SK-N-SH (cell line): Measurements from ENCODE around the gene NUCB1. TPM values are rescaled to one million over a fixed set of nuclear protein-coding genes. Genes with fewer than 3 reads are reported as not detected.
"Not testable (repeated sequence)": the region's sequence is repeated elsewhere in the genome, so short reads cannot be mapped to it uniquely, and the experiment has no call there.

ENCODE experiments used
- CTCF ChIA-PET: fragments of 300-600, 350-600 bp; formaldehyde crosslinking; extraction: SDS; loops from one replicate; lab custom pipeline; 2021; lab: Yijun Ruan, JAX
- POLR2A ChIA-PET: fragments of 350-600 bp; sonication (Branson Sonifier 250); formaldehyde crosslinking; extraction: SDS; loops from one replicate; lab custom pipeline; 2020; ENCODE audit warnings: antibody characterized with exemption, inconsistent platforms; lab: Yijun Ruan, JAX
- DNase-seq: peaks from one replicate; pipeline ENCODE4 v3.0.0; 2012
- H2AFZ ChIP-seq: fragments of 200-600 bp; sonication (generic); 2 replicates; pipeline ENCODE4 v1.8.1; 2016; ENCODE audit warnings: antibody characterized with exemption, mild to moderate bottlenecking, low read depth
- H3F3A ChIP-seq: fragments of 200-600 bp; sonication (generic); replicated peaks from 2 replicates; pipeline ENCODE3; 2016; ENCODE audit warnings: antibody characterized with exemption, mild to moderate bottlenecking; ENCODE audit not compliant: insufficient read depth
- H3K27ac ChIP-seq, 2 experiments: fragments of 200-500 bp in 1 of 2; fragments of 200-600 bp in 1 of 2; sonication (Bioruptor generic) in 1 of 2; sonication (generic), shearing (Covaris generic) in 1 of 2; 2 replicates each; pipeline versions ENCODE4 v1.5.1 to v1.6.1; 2014 to 2016; ENCODE audit warnings: low read depth in 2 of 2, inconsistent platforms in 1 of 2, low read length in 1 of 2, mild to moderate bottlenecking in 1 of 2, mixed read lengths in 1 of 2
- H3K27me3 ChIP-seq: fragments of 200-600 bp; sonication (generic), shearing (Covaris generic); 2 replicates; pipeline ENCODE4 v1.6.1; 2016; ENCODE audit warnings: mixed run types; ENCODE audit not compliant: insufficient read depth
- H3K36me3 ChIP-seq, 2 experiments: fragments of 200-500 bp in 1 of 2; fragments of 200-600 bp in 1 of 2; sonication (Bioruptor generic) in 1 of 2; sonication (generic) in 1 of 2; replicated peaks in 1 of 2; 2 replicates each; pipeline versions ENCODE3 to v1.5.1; 2014 to 2016; ENCODE audit warnings: low read length in 1 of 2, mild to moderate bottlenecking in 1 of 2; ENCODE audit not compliant: insufficient read depth in 2 of 2, control insufficient read depth in 1 of 2
- H3K4me1 ChIP-seq, 2 experiments: fragments of 200-500 bp in 1 of 2; fragments of 200-600 bp in 1 of 2; sonication (Bioruptor generic) in 1 of 2; sonication (generic), shearing (Covaris generic) in 1 of 2; 2 replicates each; pipeline versions ENCODE4 v1.5.1 to v1.6.1; 2014 to 2016; ENCODE audit warnings: low read depth in 1 of 2, low read length in 1 of 2, mixed run types in 1 of 2; ENCODE audit not compliant: insufficient read depth in 2 of 2, control insufficient read depth in 1 of 2
- H3K4me2 ChIP-seq: fragments of 200-600 bp; sonication (generic), shearing (Covaris generic); 2 replicates; pipeline ENCODE4 v1.6.1; 2017; ENCODE audit warnings: mixed run types
- H3K4me3 ChIP-seq, 2 experiments: fragments of 200-500 bp in 1 of 2; fragments of 200-600 bp in 1 of 2; sonication (Bioruptor generic) in 1 of 2; sonication (generic), shearing (Covaris generic) in 1 of 2; 2 replicates each; pipeline versions ENCODE4 v1.5.1 to v1.8.1; 2014 to 2016; ENCODE audit warnings: low read depth in 2 of 2, inconsistent platforms in 1 of 2, low read length in 1 of 2, mild to moderate bottlenecking in 1 of 2, mixed read lengths in 1 of 2, moderate library complexity in 1 of 2
- H3K79me2 ChIP-seq: fragments of 200-600 bp; sonication (generic); 2 replicates; pipeline ENCODE4 v1.8.1; 2017; ENCODE audit warnings: mild to moderate bottlenecking; ENCODE audit not compliant: insufficient read depth
- H3K9ac ChIP-seq: fragments of 200-600 bp; sonication (generic); 2 replicates; pipeline ENCODE4 v1.6.1; 2017; ENCODE audit warnings: mixed run types
- H3K9me2 ChIP-seq: fragments of 200-600 bp; sonication (generic); 2 replicates; pipeline ENCODE4 v1.6.1; 2017; ENCODE audit warnings: mixed run types
- H3K9me3 ChIP-seq: fragments of 200-600 bp; sonication (generic); 2 replicates; pipeline ENCODE4 v1.6.1; 2017; ENCODE audit warnings: mixed run types, mild to moderate bottlenecking, moderate library complexity
- H4K20me1 ChIP-seq: fragments of 200-600 bp; sonication (generic); 2 replicates; pipeline ENCODE4 v1.6.1; 2017; ENCODE audit warnings: mild to moderate bottlenecking, mixed run types; ENCODE audit not compliant: insufficient read depth
- FOSL2 ChIP-seq: IDR thresholded peaks from 2 replicates; pipeline ENCODE4 v1.4.0; 2012; ENCODE audit warnings: low read depth, mild to moderate bottlenecking, moderate library complexity, borderline replicate concordance
- FOXM1 ChIP-seq: IDR thresholded peaks from 2 replicates; pipeline ENCODE4 v1.4.0; 2012; ENCODE audit warnings: low read depth, mild to moderate bottlenecking
- MAX ChIP-seq: IDR thresholded peaks from 2 replicates; pipeline ENCODE4 v1.4.0; 2012; ENCODE audit warnings: low read depth
- NFIC ChIP-seq: IDR thresholded peaks from 2 replicates; pipeline ENCODE4 v1.4.0; 2012; ENCODE audit warnings: borderline replicate concordance
- PBX3 ChIP-seq: IDR thresholded peaks from 2 replicates; pipeline ENCODE4; 2012
- REST ChIP-seq: IDR thresholded peaks from 2 replicates; pipeline ENCODE4 v1.6.1; 2012; ENCODE audit warnings: mild to moderate bottlenecking, low read depth, low read length, moderate library complexity
- RXRA ChIP-seq: IDR thresholded peaks from 2 replicates; pipeline ENCODE4 v1.4.0; 2012; ENCODE audit warnings: low read depth, mild to moderate bottlenecking, borderline replicate concordance
- SMC3 ChIP-seq: IDR thresholded peaks from 2 replicates; pipeline ENCODE4 v1.6.1; 2012; ENCODE audit warnings: low read depth, low read length, improper control_type of control experiment
- TCF12 ChIP-seq: IDR thresholded peaks from 2 replicates; pipeline ENCODE4 v1.4.0; 2012
- USF2 ChIP-seq: fragments of 150-350 bp; IDR thresholded peaks from 2 replicates; pipeline ENCODE4 v1.6.1; 2017; ENCODE audit warnings: antibody characterized with exemption, low read length, low read depth, borderline replicate concordance
- WGBS: methylation state at CpG from one replicate; pipeline ENCODE4 v1.1.6; 2017; ENCODE audit warnings: low lambda C conversion rate; 5-methylcytosine and 5-hydroxymethylcytosine counted together
- polyA plus RNA-seq, 3 experiments: library from polyadenylated mRNA; depleted of rRNA; stranded (reverse); fragments of >200 nt; gene quantifications; 2 replicates each; pipeline ENCODE4 v1.2.3, GENCODE V29; 2012
- TF ChIP-seq, protein P1 (sequence below): IDR thresholded peaks from 2 replicates; pipeline ENCODE4 v1.4.0; 2012; ENCODE audit warnings: low read depth, borderline replicate concordance

NUCB1 gene
- polyA plus RNA-seq, 1 of the 3 experiments (the other 2 are of a cell fraction) = 397 TPM

GRCh38 chr19:48926909-48927308, 26.8 kb downstream of the NUCB1 start:
- Histone ChIP-seq H3K27ac (peak overlapping the region in 1 of 2 experiments; percentile 71; a peak in 2 of 4 replicates), H3K79me2 (no peaks in the 10 kb centered on the region), H3F3A (peaks cover 15% of the 10 kb centered on the region), H3K4me3 (no peak overlapping the region), H3K36me3 (no peaks in the 10 kb centered on the region), H3K9ac (peak overlapping the region; percentile 5; the same call in 1 of the 2 replicates), H4K20me1 (no peaks in the 10 kb centered on the region), H3K4me1 (0 out of 4 replicates have a peak, but pooled peaks cover 0 to 4% of the 10 kb centered on the region in 2 experiments), H3K9me2 (no peaks in the 10 kb centered on the region), H2AFZ (peak overlapping the region; percentile 54; the same call in 1 of the 2 replicates), H3K4me2 (peak overlapping the region; percentile 26; the same call in 1 of the 2 replicates), H3K27me3 (no peaks in the 10 kb centered on the region), H3K9me3 (no peaks in the 10 kb centered on the region)
- no peak for DNase-seq
- 8% methylated on average over 9 of the region's 10 CpGs for WGBS
- ChIA-PET POLR2A (no interaction called here), CTCF (no interaction called here)
- peak; percentile 51; the same call in 1 of the 2 replicates for TF ChIP-seq NFIC
- peak; percentile 49; the same call in 1 of the 2 replicates for TF ChIP-seq MAX
- TF ChIP-seq SMC3 = no peak
- no peak for TF ChIP-seq FOXM1
- TF ChIP-seq USF2 = no peak
- no peak for TF ChIP-seq REST
- TF ChIP-seq TCF12 = peak; percentile 20; the same call in 1 of the 2 replicates
- TF ChIP-seq, protein P1, sequence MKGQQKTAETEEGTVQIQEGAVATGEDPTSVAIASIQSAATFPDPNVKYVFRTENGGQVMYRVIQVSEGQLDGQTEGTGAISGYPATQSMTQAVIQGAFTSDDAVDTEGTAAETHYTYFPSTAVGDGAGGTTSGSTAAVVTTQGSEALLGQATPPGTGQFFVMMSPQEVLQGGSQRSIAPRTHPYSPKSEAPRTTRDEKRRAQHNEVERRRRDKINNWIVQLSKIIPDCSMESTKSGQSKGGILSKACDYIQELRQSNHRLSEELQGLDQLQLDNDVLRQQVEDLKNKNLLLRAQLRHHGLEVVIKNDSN = no peak
- TF ChIP-seq FOSL2 = peak; percentile 44; the same call in 1 of the 2 replicates
- TF ChIP-seq PBX3 = peak; percentile 80
- no peak for TF ChIP-seq RXRA

DNA sequence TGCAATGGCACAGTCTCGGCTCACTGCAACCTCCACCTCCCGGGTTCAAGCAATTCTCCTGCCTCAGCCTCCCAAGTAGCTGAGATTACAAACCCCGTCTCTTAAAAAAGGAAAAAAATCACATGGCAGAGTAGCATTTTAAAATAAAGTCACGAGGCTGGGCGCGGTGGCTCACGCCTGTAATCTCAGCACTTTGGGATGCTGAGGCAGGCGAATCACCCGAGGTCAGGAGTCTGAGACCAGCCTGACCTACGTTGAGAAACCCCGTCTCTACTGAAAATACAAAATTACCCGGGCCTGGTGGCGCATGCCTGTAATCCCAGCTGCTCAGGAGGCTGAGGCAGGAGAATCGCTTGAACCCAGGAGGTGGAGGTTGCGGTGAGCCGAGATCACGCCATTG, 27.6 kb downstream of the NUCB1 start:
- H3K9me3 ChIP-seq, CTCF ChIA-PET, H4K20me1 ChIP-seq, H3K4me1 ChIP-seq, H3K36me3 ChIP-seq, POLR2A ChIA-PET, DNase-seq, H3K9ac ChIP-seq, H3K27me3 ChIP-seq, H3K4me3 ChIP-seq, H3K9me2 ChIP-seq, H2AFZ ChIP-seq, H3K4me2 ChIP-seq, H3K79me2 ChIP-seq: not testable (repeated sequence)
- Histone ChIP-seq H3F3A (peaks cover 15% of the 10 kb centered on the region), H3K27ac (peak overlapping the region in 1 of 2 experiments; percentile 71; a peak in 1 of 4 replicates)
- WGBS = 83% methylated on average over 17 of the region's 17 CpGs
